Eye (tissue), 1 donor: ENCODE measurements around the gene VPS13D.
"Not testable (repeated sequence)": the region's sequence is repeated elsewhere in the genome, so short reads cannot be mapped to it uniquely, and the experiment has no call there.

ENCODE experiments used
- DNase-seq: peaks from one replicate; pipeline ENCODE4 v3.0.0-alpha.2; 2015

The VPS13D gene

DNA sequence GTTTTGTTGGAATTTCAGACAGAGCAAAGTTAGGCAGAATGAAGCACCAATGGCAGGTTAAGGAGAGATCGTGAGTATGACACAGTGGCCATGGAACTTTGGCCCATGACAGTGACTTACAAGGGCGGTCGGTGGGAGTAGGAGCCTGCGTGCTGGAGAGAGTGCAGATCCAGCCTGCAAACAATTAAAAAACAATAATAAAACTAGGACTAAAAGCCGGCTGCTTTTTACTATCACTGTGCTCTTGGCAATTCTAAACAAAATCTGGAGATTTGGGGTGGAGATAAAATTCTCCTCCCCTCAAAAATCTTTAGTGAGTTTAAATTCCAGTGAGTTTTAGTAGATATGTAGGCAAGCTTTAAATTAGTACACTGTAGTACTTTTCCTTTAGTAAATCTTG, 291.3 kb downstream of the VPS13D start:
- DNase-seq: no peak

GRCh38 chr1:12522780-12523179, 292.9 kb downstream of the VPS13D start:
- not testable (repeated sequence) for DNase-seq

GRCh38 chr1:12524266-12524665, 294.4 kb downstream of the VPS13D start:
- DNase-seq: no peak

GRCh38 chr1:12525311-12526181, 295.7 kb downstream of the VPS13D start:
- no peak for DNase-seq

GRCh38 chr1:12527564-12527963, 297.7 kb downstream of the VPS13D start:
- no peak for DNase-seq

GRCh38 chr1:12528021-12528852, 298.4 kb downstream of the VPS13D start:
- DNase-seq: no peak

- DNase-seq: no peak
Measured at GRCh38 chr1:12529640-12530174, 299.9 kb downstream of the VPS13D start.

- DNase-seq: no peak
Measured at GRCh38 chr1:12530462-12531178, 300.8 kb downstream of the VPS13D start.

DNA sequence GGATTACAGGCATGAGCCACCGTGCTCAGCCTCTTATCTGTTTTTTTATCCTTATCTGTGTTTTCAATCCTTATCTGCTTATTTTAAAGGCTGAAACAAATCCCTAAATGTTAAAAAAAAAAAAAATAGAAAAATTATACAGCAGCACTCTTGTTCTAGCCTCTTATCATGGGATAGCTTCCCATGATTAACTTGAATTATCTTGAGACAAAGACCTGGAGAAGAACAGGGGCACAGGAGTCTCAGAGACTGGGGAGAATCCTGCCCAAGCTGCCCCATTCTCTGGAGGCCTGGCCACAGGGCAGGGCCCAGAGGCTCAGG, 301.3 kb downstream of the VPS13D start:
- no peak for DNase-seq

DNA sequence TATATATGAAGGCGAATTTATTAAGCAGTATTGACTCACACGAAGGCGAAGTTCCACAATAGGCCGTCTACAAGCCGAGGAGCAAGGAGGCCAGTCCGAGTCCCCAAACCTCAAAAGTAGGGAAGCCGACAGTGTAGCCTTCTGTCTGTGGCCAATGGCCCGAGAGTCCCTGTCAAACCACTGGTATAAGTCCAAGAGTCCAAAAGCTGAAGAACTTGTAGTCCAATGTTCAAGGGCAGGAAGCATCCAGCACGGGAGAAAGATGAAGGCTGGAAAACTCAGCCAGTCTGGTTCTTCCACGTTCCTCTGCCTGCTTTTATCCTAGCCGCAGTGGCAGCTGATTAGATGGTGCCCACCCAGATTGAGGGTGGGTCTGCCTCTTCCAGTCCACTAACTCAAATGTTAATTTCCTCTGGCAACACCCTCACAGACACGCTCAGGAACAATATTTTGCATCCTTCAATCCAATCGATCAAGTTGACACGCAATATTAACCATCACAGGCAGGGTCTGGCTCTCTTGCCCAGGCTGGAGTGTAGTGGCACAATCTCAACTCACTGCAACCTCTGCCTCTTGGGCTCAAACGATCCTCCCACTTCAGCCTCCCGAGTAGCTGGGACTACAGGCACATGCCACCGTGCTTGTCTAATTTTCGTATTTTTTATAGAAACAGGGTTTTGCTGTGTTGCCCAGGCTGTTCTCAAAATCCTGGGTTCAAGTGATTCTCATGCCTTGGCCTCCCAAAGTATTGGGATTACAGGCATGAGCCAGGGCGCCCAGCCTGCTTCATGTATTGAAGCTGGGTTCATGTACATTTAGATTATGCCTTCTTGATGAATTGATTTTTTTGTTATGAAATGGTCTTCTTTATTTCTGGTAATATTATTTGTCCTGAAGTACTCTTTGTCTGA, 302.8 kb downstream of the VPS13D start:
- no peak for DNase-seq

DNA sequence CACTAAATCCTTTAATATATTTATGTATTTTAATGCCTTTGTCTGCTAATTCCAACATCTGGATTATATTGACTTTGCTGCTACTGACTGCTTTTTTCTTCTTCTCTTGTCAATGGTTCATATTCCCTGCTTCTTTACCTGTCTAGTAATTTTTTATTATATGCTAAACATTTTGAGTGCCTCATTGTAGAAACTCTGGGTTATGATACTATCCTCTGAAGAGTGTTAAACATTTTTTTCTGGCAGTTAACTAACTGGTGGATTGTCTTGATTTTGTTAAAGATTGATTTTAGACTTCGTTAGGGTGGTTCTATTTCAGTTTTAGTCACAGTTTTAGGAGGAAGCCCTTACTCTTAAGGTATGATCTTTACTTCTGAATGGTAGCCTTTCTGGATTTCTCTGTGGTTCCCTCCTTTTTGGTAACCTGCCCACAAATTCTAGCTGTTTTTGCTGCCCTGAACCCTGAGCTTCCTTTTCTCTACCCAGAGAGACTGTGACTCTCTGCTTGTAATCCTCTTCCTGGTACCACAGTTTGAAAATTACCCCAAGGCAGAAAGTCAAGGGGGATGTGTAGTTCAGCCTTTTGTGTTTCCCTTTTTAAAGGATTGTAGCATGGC, 306.3 kb downstream of the VPS13D start:
- DNase-seq: no peak

DNA sequence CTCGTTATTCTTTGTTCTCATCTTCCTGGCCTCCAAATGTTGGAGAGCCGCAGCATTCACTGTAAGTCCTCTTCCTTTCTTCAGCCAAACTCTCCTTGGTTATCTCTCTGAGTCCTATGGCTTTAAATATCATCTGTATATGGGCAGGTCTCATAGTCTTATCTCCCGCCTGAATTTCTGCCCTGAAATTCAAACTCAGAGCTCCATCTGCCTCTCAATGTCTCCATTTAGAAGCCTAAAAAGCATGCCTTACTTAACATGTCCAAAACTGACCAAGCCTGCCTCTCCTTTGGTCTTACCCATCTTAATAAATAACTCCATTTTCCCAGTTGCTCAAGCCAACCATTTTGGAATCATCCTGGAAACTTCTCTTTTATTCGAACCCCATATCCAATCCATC, 307.5 kb downstream of the VPS13D start:
- DNase-seq: no peak

GRCh38 chr1:12537906-12538461, 308.2 kb downstream of the VPS13D start:
- no peak for DNase-seq

- DNase-seq: not testable (repeated sequence)
Measured at GRCh38 chr1:12538536-12538935, 308.7 kb downstream of the VPS13D start.

DNA sequence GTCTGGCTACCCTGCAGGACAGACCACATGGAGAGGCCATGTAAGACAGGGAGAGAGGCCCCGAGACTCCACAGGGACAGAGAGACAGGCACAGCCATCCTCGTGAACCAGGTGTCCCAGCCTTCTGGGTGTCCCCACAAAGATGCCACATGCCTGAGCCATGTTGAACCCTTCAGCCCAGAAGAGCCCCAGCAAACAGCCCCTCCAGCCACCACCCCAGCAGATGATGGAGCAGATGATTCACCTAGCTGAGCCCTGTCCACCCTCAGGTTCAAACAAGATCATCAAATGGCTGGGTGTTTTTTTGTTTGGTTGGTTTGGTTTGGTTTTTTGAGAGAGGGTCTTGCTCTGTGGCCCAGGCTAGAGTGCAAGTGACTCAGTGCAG, 309.5 kb downstream of the VPS13D start:
- DNase-seq: no peak

DNA sequence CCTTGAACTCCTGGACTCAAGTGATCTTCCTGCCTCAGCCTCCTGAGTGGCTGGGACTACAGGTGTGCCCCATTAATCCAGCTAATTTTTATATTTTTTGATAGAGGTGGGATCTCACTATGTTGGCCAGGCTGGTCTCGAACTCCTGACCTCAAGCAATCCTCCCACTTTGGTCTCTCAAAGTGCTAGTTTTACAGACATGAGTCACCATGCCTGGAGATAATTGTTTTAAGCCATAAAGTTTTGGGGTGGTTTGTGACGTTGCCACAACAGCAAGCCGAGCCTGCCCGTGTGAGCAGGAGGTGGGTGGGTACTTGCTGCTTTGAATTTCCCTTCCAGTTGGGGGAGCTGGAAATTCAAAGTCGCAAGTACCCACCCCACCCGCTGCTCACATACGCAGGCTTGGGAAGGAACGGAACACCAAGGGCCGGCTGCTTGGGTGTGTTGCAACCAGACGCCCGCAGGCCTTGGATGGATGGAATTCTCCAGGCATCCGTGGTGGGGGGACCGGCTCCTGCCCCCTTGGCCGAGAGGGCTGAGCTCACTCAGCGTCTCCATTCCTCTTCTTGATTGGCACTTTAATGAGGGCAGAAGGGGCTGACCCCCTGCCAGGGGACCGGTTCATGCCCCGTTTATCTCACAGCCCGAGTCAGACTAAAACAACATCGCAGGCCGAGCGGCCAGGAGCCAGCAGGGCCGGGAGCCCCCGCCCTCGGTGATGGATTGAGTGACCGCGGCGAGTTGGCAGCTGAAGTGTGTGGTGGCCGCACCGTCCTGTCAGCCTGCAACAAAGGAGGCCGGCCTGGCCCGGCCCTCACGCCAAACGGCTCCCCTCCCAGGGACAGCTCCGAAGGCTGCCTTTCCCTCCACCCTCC, 310.1 kb downstream of the VPS13D start:
- DNase-seq: peak; percentile 92

DNA sequence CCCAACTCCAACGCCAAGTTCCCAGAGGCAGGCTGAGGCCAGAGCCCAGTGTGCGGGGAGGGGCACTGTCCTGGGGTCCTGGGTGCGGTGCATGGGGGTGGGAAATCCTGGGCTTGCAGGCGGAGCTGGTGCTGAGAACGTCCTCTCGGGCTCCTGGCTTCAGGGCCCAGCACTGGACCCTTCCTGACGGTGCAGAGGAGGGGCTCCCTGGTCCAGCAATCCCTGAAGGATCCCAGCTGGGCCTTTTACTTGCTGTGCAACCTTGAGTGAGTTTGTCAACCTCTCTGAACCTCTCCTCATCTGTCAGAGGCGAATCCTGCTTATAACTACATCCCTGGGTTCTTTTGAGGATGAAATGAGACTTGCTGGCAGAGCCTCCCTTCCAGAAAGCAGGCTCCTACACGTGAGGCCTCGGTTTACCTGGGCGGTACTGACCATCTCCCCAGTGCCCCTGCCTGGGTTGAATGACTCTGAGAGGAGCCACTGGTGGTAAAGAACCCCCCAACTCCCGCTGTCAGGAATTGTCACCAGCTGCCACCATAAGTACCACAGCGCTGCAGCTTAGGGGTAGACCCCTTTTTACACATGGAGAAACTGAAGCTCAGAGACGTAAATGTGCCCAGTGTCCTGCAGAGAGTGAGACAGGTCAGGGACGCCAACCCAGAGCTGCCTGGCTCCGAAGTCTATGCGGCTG, 310.9 kb downstream of the VPS13D start:
- no peak for DNase-seq

GRCh38 chr1:12541274-12542137, 311.7 kb downstream of the VPS13D start:
- DNase-seq: peak; percentile 83

DNA sequence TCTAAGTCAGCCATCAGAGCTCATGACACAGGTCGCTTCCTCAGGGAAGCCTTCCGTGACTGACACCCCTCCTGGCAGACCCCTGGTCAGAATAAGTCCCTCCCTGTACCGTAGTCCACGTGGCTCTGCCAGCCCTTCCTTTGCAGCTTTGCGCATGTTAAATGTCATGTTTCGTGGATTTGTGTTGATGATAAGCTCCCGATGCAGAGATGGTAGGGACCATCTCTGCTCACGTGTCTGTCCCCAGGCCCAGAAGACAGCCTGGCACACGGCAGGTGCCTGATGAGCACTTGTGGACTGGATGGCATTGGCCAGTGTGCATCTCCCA, 312.3 kb downstream of the VPS13D start:
- peak; percentile 50 for DNase-seq
